Fibroblast of the aortic adventitia (primary cell): ENCODE measurements around the gene SAMD13. TPM values are rescaled to one million over a fixed set of nuclear protein-coding genes. Genes with fewer than 3 reads are reported as not detected.

Experiments
- DNase-seq: peaks from one replicate; pipeline ENCODE4 v3.0.0-alpha.2; 2010; ENCODE audit warnings: low read depth
- H3K4me3 ChIP-seq: 2 replicates; pipeline ENCODE4 v1.5.1; 2011; ENCODE audit warnings: low read depth, mild to moderate bottlenecking, control low read depth, low read length, moderate library complexity
- CTCF ChIP-seq: IDR thresholded peaks from 2 replicates; pipeline ENCODE4 v1.5.1; 2011; ENCODE audit warnings: mild to moderate bottlenecking, low read length, control low read depth, inconsistent platforms; ENCODE audit not compliant: insufficient read depth
- total RNA-seq: library from RNA; depleted of rRNA; stranded (reverse); fragments of >200 nt; gene quantifications from 2 replicates; pipeline ENCODE4 v1.2.3, GENCODE V29; 2012; ENCODE audit warnings: low replicate concordance

Gene SAMD13
- total RNA-seq, 1 donor, result 1.4 TPM

GRCh38 chr1:84358695-84359094, 57.2 kb downstream of the SAMD13 start:
- no peak overlapping the region for H3K4me3 ChIP-seq
- DNase-seq, result no peak
- no peak for TF ChIP-seq CTCF

GRCh38 chr1:84360316-84360715, 58.8 kb downstream of the SAMD13 start:
- no peak for DNase-seq
- TF ChIP-seq CTCF, result no peak
- no peak overlapping the region for H3K4me3 ChIP-seq

- DNase-seq, result no peak
- H3K4me3 ChIP-seq, result no peak overlapping the region
- TF ChIP-seq CTCF, result no peak
These were observed 60.3 kb downstream of the SAMD13 start for GRCh38 chr1:84361796-84362195.

- TF ChIP-seq CTCF, result no peak
- DNase-seq, result no peak
- H3K4me3 ChIP-seq, result no peak overlapping the region
These were observed 61.5 kb downstream of the SAMD13 start for GRCh38 chr1:84363019-84363418.

GRCh38 chr1:84363622-84364021, 62.1 kb downstream of the SAMD13 start:
- H3K4me3 ChIP-seq, result no peak overlapping the region
- DNase-seq, result no peak
- no peak for TF ChIP-seq CTCF

- TF ChIP-seq CTCF, result no peak
- peak; percentile 97 for DNase-seq
- H3K4me3 ChIP-seq, result no peak overlapping the region
These were observed 64.0 kb downstream of the SAMD13 start for GRCh38 chr1:84365225-84366221.

GRCh38 chr1:84366786-84367185, 65.3 kb downstream of the SAMD13 start:
- H3K4me3 ChIP-seq, result no peak overlapping the region
- TF ChIP-seq CTCF, result no peak
- peak; percentile 90 for DNase-seq
